Lower lobe of right lung (tissue), 2 donors: ENCODE measurements around the gene KDM4B. TPM values are rescaled to one million over a fixed set of nuclear protein-coding genes. Genes with fewer than 3 reads are reported as not detected.

ENCODE experiments used
- ATAC-seq, 2 donors: fragments of 200-7000 bp; cut with Tn5 transposase; one replicate each; pipeline ENCODE4 v1.9.1; 2020 to 2022; ENCODE audit warnings: mild to moderate bottlenecking in 2 of 2, moderate library complexity in 2 of 2
- DNase-seq: peaks from one replicate; pipeline ENCODE4 v3.0.0-alpha.2; 2020
- H3K27ac ChIP-seq: fragments of 200-600 bp; one replicate; pipeline ENCODE4 v1.8.0; 2022
- H3K27me3 ChIP-seq: fragments of 200-600 bp; one replicate; pipeline ENCODE4 v1.8.0; 2022; ENCODE audit warnings: low read depth
- H3K36me3 ChIP-seq: fragments of 200-600 bp; one replicate; pipeline ENCODE4 v1.8.0; 2022; ENCODE audit warnings: mild to moderate bottlenecking
- H3K4me1 ChIP-seq: fragments of 200-600 bp; one replicate; pipeline ENCODE4 v1.8.0; 2022
- H3K4me3 ChIP-seq: fragments of 200-600 bp; one replicate; pipeline ENCODE4 v1.8.0; 2022; ENCODE audit warnings: mild to moderate bottlenecking
- H3K9me3 ChIP-seq: fragments of 200-600 bp; one replicate; pipeline ENCODE4 v1.8.0; 2022
- intact Hi-C: fragments of 100-400 bp; cut with DNase I; formaldehyde crosslinking; loops from one replicate; pipeline ENCODE4 v1.11.0; 2022
- total RNA-seq: library from RNA; stranded (reverse); fragmentation: NEBNext Ultra II Directional; extraction: Animal tissue kit (Norgen Biotek cat#: 25700); gene quantifications from one replicate; pipeline ENCODE4 v1.2.1, GENCODE V29; 2021
- TF ChIP-seq, protein P1 (sequence below): fragments of 200-600 bp; IDR thresholded peaks from one replicate; pipeline ENCODE4 v1.8.0; 2022; ENCODE audit warnings: antibody characterized with exemption, mild to moderate bottlenecking
- donor health status: DM: no; HTN: yes; CAD: no; lungs with severe emphysema.

KDM4B gene
- total RNA-seq, 1 donor from 2014 or later, result 40.3 TPM

DNA sequence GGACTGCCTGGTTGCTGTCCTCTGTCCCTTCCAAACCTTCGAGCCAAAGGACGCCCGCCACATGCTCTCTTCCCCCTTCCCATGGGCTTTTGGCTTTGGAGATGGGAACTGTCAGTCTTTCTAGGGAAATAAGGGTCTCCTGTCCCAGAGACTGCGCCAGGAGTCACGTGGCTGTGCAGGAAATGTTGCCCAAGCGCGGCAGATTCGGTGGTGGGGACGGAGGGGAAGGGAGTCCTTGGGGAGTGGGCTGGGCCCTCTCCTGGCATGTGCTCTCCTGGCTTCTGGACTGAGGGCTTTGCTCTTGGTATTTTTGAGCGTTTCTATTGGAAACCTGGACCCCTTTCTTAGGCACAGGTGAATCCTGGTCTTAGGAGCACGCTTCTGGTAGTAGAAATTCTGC is 103.2 kb downstream of the KDM4B start:
- TF ChIP-seq, protein P1, sequence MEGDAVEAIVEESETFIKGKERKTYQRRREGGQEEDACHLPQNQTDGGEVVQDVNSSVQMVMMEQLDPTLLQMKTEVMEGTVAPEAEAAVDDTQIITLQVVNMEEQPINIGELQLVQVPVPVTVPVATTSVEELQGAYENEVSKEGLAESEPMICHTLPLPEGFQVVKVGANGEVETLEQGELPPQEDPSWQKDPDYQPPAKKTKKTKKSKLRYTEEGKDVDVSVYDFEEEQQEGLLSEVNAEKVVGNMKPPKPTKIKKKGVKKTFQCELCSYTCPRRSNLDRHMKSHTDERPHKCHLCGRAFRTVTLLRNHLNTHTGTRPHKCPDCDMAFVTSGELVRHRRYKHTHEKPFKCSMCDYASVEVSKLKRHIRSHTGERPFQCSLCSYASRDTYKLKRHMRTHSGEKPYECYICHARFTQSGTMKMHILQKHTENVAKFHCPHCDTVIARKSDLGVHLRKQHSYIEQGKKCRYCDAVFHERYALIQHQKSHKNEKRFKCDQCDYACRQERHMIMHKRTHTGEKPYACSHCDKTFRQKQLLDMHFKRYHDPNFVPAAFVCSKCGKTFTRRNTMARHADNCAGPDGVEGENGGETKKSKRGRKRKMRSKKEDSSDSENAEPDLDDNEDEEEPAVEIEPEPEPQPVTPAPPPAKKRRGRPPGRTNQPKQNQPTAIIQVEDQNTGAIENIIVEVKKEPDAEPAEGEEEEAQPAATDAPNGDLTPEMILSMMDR, result no peak
- H3K4me1 ChIP-seq, result no peaks in the 10 kb centered on the region
- no peaks in the 10 kb centered on the region for H3K9me3 ChIP-seq
- H3K36me3 ChIP-seq, result peaks cover 41% of the 10 kb centered on the region
- H3K4me3 ChIP-seq, result no peak overlapping the region
- ATAC-seq (no peak), DNase-seq (no peak)
- H3K27ac ChIP-seq, result no peak overlapping the region
- no peaks in the 10 kb centered on the region for H3K27me3 ChIP-seq
- intact Hi-C loops, result no loop called here

DNA sequence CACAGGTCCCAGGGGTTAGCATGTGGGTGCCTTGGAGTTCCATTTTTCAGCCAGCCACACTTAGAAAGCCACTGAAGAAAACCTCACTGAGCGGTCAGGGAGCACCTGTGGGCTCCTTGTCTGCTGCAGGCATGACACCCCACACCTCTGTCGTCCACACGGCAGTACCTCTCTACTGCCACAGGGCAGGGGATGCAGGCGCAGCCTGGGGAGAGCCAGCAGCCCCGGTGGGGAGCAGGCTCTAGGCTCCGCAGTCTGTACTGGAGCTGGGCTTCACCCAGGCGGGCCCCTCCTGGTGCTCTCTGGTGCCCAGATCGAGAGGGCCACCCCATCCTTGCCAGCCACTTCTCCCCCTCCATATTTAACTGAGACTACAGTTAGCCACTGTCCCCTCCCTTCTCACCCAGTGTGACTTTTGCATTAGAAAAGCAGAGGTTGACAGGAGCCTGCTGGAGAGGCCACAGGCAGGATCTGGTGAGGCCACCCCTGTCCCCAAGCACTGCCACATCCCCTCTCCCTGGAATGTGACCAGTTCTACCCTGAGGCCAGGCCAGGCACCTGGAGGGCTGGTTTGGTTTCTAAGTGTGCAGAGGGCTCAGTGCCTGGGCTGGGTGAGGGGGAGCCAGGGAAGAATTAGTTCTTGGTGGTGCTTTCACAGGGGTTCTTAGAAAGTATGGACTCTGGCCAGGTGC is 104.4 kb downstream of the KDM4B start:
- no peak overlapping the region for H3K27ac ChIP-seq
- H3K27me3 ChIP-seq, result no peaks in the 10 kb centered on the region
- no peaks in the 10 kb centered on the region for H3K4me1 ChIP-seq
- no peaks in the 10 kb centered on the region for H3K9me3 ChIP-seq
- H3K36me3 ChIP-seq, result peaks cover 51% of the 10 kb centered on the region
- H3K4me3 ChIP-seq, result no peak overlapping the region
- intact Hi-C loops, result no loop called here
- DNase-seq (no peak), ATAC-seq (no peak)
- TF ChIP-seq, protein P1, result no peak

DNA sequence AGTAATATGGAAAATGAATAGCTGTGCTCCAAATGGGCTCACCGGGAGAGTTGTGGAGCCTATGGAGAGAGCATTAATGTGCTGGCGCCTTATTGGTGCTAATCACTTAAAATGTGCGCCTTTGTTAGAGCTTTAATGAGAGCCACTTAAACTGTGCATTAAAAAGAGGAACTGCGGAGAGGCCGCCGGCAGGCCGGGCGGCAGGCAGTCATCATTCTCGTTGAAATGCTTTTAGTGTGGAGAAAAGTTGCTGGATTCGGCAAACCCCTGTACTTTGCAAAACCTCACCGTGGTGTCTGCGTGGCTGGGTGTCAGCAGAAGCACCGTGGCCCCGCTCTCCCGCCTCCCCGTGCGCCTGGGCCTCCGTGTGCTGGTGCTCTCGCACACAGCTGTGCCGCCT is 105.5 kb downstream of the KDM4B start:
- no peak overlapping the region for H3K4me3 ChIP-seq
- H3K27me3 ChIP-seq, result no peaks in the 10 kb centered on the region
- peaks cover 57% of the 10 kb centered on the region for H3K36me3 ChIP-seq
- no peaks in the 10 kb centered on the region for H3K9me3 ChIP-seq
- H3K4me1 ChIP-seq, result no peaks in the 10 kb centered on the region
- no peak overlapping the region for H3K27ac ChIP-seq
- intact Hi-C loops, result no loop called here
- ATAC-seq (no peak), DNase-seq (no peak)
- TF ChIP-seq, protein P1, result no peak

DNA sequence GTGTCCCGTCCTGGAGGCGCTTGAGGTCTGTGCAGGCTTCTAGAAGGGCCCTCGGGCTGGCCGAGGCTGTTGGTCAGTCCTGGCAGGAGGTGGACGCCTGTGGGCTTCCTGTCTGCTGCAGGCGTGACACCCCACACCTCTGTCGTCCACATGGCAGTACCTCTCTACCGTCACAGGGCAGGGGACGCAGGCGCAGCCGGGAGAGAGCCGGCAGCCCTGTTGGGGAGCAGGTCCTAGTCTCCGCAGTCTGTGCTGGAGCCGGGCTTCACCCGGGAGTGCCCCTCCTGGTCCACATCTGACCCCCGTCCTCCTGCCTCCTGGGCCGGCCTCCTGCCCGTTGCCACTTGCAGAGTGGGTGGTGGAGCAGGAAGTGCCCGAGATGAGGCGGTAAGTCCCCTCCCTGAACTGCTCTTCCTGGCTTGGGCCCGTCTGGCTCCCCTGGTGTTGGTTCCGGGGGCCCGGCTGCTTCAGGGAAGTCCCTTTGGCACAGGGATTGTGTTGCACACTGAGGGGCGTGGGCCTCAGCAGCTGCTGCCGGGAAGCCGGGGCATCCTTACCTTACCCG is 106.0 kb downstream of the KDM4B start:
- peaks cover 60% of the 10 kb centered on the region for H3K36me3 ChIP-seq
- H3K4me3 ChIP-seq, result no peak overlapping the region
- no peak overlapping the region for H3K27ac ChIP-seq
- ATAC-seq (peak in 1 of 2 donors; percentile 11), DNase-seq (no peak)
- H3K9me3 ChIP-seq, result no peaks in the 10 kb centered on the region
- H3K27me3 ChIP-seq, result no peaks in the 10 kb centered on the region
- TF ChIP-seq, protein P1, result no peak
- no peaks in the 10 kb centered on the region for H3K4me1 ChIP-seq
- intact Hi-C loops, result no loop called here

DNA sequence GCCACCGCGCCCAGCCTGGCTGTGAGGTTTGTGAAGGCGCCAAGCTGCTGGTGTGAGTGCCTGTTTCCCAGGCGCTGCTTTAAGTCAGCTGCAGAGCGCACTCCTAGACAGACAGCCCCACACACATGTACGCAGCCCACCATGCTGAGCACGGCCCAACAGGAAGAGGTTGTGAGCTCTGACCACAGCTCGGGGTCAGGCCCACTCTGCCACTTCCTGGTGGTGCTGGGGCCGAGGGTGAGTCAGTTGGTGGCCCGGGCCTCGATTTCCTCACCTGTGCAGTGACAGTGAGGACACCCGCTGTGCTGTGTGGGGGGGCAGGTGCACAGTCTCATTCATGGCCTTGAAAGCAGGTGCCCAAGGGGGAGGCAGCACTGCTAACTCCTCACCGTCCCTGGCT is 106.7 kb downstream of the KDM4B start:
- DNase-seq (no peak), ATAC-seq (no peak)
- Histone ChIP-seq H3K27ac (no peak overlapping the region), H3K4me3 (no peak overlapping the region), H3K4me1 (no peaks in the 10 kb centered on the region), H3K27me3 (no peaks in the 10 kb centered on the region), H3K36me3 (peaks cover 67% of the 10 kb centered on the region), H3K9me3 (no peaks in the 10 kb centered on the region)
- intact Hi-C loops, result no loop called here
- TF ChIP-seq, protein P1, result no peak
